ENCODE results near the gene SHC1.
"Not testable (repeated sequence)": the region's sequence is repeated elsewhere in the genome, so short reads cannot be mapped to it uniquely, and the experiment has no call there.

The SHC1 gene

DNA sequence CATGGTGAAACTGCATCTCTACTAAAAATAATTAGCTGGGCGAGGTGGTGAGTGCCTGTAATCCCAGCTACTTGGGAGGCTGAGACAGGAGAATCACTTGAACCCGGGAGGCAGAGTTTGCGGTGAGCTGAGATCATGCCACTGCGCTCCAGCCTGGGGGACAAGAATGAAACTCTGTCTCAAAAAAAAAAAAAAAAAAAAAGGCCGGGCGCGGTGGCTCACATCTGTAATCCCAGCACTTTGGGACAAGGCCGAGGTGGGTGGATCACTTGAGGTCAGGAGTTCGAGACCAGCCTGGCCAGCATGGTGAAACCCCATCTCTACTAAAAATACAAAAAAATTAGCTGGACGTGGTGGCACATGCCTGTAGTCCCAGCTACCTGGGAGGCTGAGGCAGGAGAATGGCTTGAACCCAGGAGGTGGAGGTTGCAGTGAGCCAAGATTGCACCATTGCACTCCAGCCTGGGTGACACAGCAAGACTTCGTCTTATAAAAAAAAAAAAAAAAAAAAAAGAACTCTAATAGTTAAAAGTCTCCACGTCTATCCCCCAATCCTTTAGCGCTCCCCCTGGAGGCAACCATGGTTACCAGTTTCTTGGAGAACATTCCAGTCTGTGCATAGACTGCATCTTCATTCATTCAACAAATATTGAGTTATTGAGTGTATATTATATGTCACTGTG is 24.9 kb upstream of the SHC1 start:
- not testable (repeated sequence) for H3K36me3 ChIP-seq (ENCODE audit: low read depth); H3K4me3 ChIP-seq (ENCODE audit: severe bottlenecking); H3K27ac ChIP-seq (ENCODE audit: poor library complexity, severe bottlenecking); H3K4me1 ChIP-seq (ENCODE audit: insufficient read depth, poor library complexity, severe bottlenecking); H3K9me3 ChIP-seq (ENCODE audit: severe bottlenecking); H3K27me3 ChIP-seq (ENCODE audit: insufficient read depth, poor library complexity, severe bottlenecking)
- ATAC-seq (ENCODE audit: low read depth) (0 out of 3 replicates have a peak, but pooled peaks have one; percentile 24), DNase-seq (ENCODE audit: low spot score) (peak; percentile 60)
- peak; percentile 79 for TF ChIP-seq CTCF (IDR thresholded peaks at IDR 0.05; ENCODE audit: poor library complexity, severe bottlenecking)

GRCh38 chr1:154994591-154994990 is 24.0 kb upstream of the SHC1 start:
- Histone ChIP-seq H3K27ac (ENCODE audit: poor library complexity, severe bottlenecking) (no peak overlapping the region), H3K36me3 (ENCODE audit: low read depth) (peaks cover 15% of the 10 kb centered on the region), H3K27me3 (ENCODE audit: insufficient read depth, poor library complexity, severe bottlenecking) (no peaks in the 10 kb centered on the region), H3K4me3 (ENCODE audit: severe bottlenecking) (no peak overlapping the region), H3K9me3 (ENCODE audit: severe bottlenecking) (no peaks in the 10 kb centered on the region), H3K4me1 (ENCODE audit: insufficient read depth, poor library complexity, severe bottlenecking) (no peaks in the 10 kb centered on the region)
- no peak for DNase-seq (ENCODE audit: low spot score)
- TF ChIP-seq CTCF (IDR thresholded peaks at IDR 0.05; ENCODE audit: poor library complexity, severe bottlenecking), result no peak
- ATAC-seq (ENCODE audit: low read depth), result no peak

- no peak overlapping the region for H3K4me3 ChIP-seq (ENCODE audit: severe bottlenecking)
- ATAC-seq (ENCODE audit: low read depth) (no peak), DNase-seq (ENCODE audit: low spot score) (no peak)
- peaks cover 19% of the 10 kb centered on the region for H3K36me3 ChIP-seq (ENCODE audit: low read depth)
- no peaks in the 10 kb centered on the region for H3K4me1 ChIP-seq (ENCODE audit: insufficient read depth, poor library complexity, severe bottlenecking)
- peak overlapping the region; percentile 13 for H3K27ac ChIP-seq (ENCODE audit: poor library complexity, severe bottlenecking)
- no peak for TF ChIP-seq CTCF (IDR thresholded peaks at IDR 0.05; ENCODE audit: poor library complexity, severe bottlenecking)
- H3K27me3 ChIP-seq (ENCODE audit: insufficient read depth, poor library complexity, severe bottlenecking), result no peaks in the 10 kb centered on the region
- no peaks in the 10 kb centered on the region for H3K9me3 ChIP-seq (ENCODE audit: severe bottlenecking)
Observed at GRCh38 chr1:154994269-154994587, 23.7 kb upstream of the SHC1 start.

DNA sequence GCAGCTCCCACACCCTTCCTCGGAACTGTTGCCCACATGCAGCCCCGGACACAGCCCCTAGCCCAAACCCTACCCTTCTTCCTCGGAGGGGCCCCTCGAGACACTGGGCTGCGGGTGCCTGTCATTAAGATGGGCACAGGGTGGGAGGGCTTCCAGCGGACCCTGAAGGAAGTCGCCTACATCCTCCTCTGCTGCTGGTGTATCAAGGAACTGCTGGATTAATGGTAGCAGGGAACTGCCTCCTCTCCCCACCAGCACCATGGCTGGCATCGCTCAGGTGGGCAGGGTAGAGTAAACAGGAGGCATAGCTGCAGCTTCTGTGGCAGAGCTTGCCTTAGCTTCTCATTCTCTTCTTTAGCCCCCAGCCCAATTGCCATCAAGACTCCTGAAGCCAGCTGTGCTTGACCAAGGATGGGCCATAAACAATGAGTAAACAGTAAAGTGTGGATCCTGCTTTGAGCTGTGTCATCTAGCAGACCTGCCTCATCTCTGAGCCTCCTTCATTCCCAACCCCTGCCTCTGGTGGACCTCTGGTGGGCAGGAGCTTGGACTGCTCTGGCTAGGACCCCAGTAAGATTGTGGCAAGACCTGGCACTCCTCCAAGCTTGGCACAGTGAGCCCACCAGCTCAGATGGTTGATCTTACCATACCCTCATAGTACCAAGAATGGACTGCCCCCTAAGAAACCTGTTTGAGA is 23.2 kb upstream of the SHC1 start, which contains the start of gene LENEP:
Gene LENEP, plus strand, starts transcription at position 15 of the 697 bp plus-strand sequence. Its CDS starts 22 bp downstream, at position 37.
- no peak for TF ChIP-seq CTCF (IDR thresholded peaks at IDR 0.05; ENCODE audit: poor library complexity, severe bottlenecking)
- H3K4me1 ChIP-seq (ENCODE audit: insufficient read depth, poor library complexity, severe bottlenecking), result no peaks in the 10 kb centered on the region

More for the DNA sequence above, 23.2 kb upstream of the SHC1 start, which contains the start of gene LENEP:
- ATAC-seq (ENCODE audit: low read depth), result no peak; the same call in 2 of the 3 replicates
- Histone ChIP-seq H3K27me3 (ENCODE audit: insufficient read depth, poor library complexity, severe bottlenecking) (no peaks in the 10 kb centered on the region), H3K36me3 (ENCODE audit: low read depth) (peaks cover 24% of the 10 kb centered on the region), H3K27ac (ENCODE audit: poor library complexity, severe bottlenecking) (peak within 1 kb of the TSS; percentile 13), H3K4me3 (ENCODE audit: severe bottlenecking) (no peak within 1 kb of the TSS), H3K9me3 (ENCODE audit: severe bottlenecking) (no peaks in the 10 kb centered on the region)
- DNase-seq (ENCODE audit: low spot score), result peak; percentile 42

Measured in RWPE2 (cell line).